Measurements from ENCODE around the gene SLC22A13.

Gene SLC22A13

DNA sequence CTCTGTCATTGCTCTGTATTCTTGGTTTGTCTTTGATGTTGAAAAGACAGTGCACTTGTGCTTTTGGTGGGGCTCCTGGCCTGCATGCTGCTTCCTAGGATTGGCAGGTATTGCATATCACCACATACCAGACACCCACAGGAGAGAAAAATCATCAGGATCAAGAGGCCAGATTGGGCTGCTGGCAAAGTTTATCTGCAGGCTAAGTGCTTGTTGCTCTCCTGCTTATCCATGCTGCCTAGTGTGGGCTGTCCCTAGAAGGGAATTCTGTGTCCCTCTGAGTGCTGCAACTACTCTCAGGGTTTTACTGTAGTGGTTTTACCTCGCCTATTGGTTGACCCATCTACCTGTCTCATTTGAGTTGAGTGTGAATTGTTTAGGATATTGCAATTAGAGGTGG, 833 bp upstream of the SLC22A13 start:
- TF ChIP-seq, protein P1, sequence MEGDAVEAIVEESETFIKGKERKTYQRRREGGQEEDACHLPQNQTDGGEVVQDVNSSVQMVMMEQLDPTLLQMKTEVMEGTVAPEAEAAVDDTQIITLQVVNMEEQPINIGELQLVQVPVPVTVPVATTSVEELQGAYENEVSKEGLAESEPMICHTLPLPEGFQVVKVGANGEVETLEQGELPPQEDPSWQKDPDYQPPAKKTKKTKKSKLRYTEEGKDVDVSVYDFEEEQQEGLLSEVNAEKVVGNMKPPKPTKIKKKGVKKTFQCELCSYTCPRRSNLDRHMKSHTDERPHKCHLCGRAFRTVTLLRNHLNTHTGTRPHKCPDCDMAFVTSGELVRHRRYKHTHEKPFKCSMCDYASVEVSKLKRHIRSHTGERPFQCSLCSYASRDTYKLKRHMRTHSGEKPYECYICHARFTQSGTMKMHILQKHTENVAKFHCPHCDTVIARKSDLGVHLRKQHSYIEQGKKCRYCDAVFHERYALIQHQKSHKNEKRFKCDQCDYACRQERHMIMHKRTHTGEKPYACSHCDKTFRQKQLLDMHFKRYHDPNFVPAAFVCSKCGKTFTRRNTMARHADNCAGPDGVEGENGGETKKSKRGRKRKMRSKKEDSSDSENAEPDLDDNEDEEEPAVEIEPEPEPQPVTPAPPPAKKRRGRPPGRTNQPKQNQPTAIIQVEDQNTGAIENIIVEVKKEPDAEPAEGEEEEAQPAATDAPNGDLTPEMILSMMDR (IDR thresholded peaks at IDR 0.05; ENCODE audit: extremely low read depth, missing control alignments), result no peak
- no peak for DNase-seq (ENCODE audit: low spot score)

DNA sequence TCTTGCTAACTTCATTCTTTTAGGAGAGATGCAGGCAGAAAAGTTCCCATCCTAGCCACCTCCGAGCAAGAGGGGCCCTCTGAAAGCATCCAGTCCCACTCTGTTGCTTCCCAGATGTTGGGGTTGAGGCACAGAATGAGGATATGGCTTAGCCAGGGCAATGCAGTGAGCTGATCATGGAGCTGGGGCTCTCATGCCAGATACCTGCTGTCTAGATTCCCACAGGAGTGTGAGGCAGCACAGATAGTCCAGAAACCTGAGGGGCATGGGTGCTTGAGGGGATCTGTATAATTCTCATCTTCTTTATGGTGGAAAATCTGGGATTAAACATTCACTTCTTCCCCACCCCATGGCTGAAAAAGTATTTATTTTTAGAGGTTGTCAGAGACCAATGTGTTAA, 1.2 kb downstream of the SLC22A13 start:
- TF ChIP-seq, protein P1 (IDR thresholded peaks at IDR 0.05; ENCODE audit: extremely low read depth, missing control alignments), result no peak
- no peak for DNase-seq (ENCODE audit: low spot score)

DNA sequence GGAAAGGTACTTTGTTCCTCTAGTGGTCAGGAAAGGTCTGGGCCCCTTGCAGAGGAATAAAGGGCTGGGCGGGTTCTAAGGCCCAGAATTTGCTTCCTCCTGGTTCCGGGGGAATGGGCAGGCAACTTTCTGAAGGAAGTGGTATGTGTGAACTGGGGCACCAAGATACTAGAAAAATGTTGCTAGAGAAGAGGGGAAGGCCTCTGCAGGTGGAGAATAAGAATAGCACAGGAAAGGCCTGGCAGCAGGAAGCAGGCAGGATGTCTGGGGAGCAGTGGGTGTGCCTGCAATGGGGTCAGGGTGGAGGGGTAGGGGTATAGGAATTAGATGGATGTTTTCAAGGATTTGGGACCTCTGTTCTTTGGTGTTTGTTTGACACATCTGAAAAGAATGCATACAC, 2.0 kb downstream of the SLC22A13 start:
- TF ChIP-seq, protein P1 (IDR thresholded peaks at IDR 0.05; ENCODE audit: extremely low read depth, missing control alignments), result no peak
- DNase-seq (ENCODE audit: low spot score), result no peak

DNA sequence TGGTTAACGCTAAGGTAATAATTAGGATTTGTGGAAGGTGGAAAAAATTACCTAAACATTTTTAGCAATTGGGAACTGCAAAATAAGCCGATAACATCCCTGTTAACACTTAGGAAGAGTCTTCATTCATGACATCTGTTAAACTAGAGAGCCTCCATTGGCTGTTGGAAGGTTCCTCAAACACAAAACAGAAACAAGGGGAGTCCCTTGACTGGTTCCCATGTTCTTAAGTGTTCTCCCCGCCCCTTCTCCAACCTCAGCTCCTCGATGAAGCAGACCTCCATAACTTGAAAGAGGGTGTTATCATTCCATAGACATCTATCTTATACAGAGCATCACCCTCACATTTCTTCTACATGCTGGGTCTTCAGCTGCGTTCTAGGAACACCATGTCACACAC, 2.5 kb downstream of the SLC22A13 start:
- DNase-seq (ENCODE audit: low spot score), result no peak
- TF ChIP-seq, protein P1 (IDR thresholded peaks at IDR 0.05; ENCODE audit: extremely low read depth, missing control alignments), result no peak

DNA sequence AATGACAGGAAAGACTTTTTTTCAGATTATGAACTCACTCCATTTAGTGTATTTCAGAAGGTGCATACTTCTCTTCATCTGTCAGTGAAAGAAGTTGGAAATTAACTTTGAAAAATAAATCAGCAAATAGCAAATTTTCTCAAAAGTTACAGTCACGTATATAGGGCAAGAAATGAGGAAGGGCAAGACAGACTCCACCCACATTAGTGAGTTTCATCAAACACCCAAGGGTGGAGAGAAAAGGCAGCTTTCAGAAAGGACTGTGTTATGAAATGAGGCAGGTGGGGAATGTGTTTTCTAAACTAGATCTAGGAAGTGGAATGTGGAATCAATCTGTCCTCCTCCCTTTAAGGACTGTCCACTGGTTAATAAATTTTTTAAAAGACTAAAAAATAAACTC, 2.9 kb downstream of the SLC22A13 start:
- peak; percentile 45 for DNase-seq (ENCODE audit: low spot score)
- TF ChIP-seq, protein P1 (IDR thresholded peaks at IDR 0.05; ENCODE audit: extremely low read depth, missing control alignments), result no peak

DNA sequence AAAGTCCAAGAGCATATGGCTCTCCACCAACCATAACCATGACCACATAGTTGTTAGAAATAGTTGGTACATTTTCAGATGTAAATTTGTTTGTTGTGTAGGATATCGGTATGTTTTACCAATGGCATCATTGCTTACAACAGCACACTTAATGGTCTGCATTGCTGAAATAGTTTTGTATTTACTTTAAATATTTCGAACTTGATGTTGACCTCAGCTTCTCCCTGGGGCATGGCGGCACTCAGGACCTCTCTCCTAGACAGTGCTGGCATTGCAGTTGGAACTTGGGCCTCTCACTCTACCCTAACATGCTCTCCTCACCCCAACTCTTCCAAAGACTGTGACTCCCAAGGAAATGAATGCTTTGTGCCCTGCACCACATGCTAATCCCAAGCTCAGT, 5.0 kb downstream of the SLC22A13 start:
- TF ChIP-seq, protein P1 (IDR thresholded peaks at IDR 0.05; ENCODE audit: extremely low read depth, missing control alignments), result no peak
- no peak for DNase-seq (ENCODE audit: low spot score)

DNA sequence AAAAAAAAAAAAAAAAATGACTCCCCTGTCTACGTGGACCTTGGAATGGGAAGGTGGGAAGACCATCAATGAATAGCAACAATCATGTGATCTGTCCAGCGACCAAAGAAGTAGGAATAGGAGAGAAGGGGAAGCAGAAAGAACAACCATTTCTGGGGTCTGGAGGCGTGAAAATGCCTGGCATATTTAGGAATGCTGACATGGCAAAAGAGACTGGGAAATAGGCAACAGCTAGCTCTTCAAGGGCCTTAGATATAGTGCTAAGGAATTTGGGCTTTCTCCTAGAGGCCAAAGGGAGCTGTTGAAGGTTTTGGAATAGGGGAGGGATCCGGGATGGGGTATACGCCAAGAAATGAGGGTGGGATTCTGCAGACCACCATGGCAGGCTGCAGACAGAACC, 5.9 kb downstream of the SLC22A13 start:
- TF ChIP-seq, protein P1 (IDR thresholded peaks at IDR 0.05; ENCODE audit: extremely low read depth, missing control alignments), result no peak
- no peak for DNase-seq (ENCODE audit: low spot score)

All from GM20000 (cell line).